Testis (tissue), 3 donors: ENCODE measurements around the gene ADAMTS4. TPM values are rescaled to one million over a fixed set of nuclear protein-coding genes. Genes with fewer than 3 reads are reported as not detected.

ENCODE experiments used
- DNase-seq: peaks from one replicate; pipeline ENCODE4 v3.0.0-alpha.2; 2019
- H3K27ac ChIP-seq, 2 donors: fragments of 200-600 bp; sonication (generic); one replicate each; pipeline ENCODE4 v1.5.1; 2019
- H3K27me3 ChIP-seq: fragments of 200-600 bp; sonication (generic); one replicate; pipeline ENCODE4 v1.5.1; 2019
- H3K36me3 ChIP-seq: fragments of 200-600 bp; sonication (generic); one replicate; pipeline ENCODE4 v1.5.1; 2017; ENCODE audit warnings: low read depth; ENCODE audit errors: missing control alignments
- H3K4me1 ChIP-seq: fragments of 200-600 bp; sonication (generic); one replicate; pipeline ENCODE4 v1.5.1; 2019
- H3K4me3 ChIP-seq, 2 donors: fragments of 200-600 bp; sonication (generic); one replicate each; pipeline ENCODE4 v1.5.1; 2017 to 2019
- H3K9me3 ChIP-seq: fragments of 200-600 bp; sonication (generic); one replicate; pipeline ENCODE4 v1.5.1; 2017
- CTCF ChIP-seq, 3 experiments: fragments of 450-650 bp in 2 of 3; fragments of 200-600 bp in 1 of 3; sonication (generic) in 1 of 3; IDR thresholded peaks; one replicate each; pipeline ENCODE4 v1.5.1; 2016 to 2019; ENCODE audit warnings: antibody characterized with exemption in 3 of 3, mild to moderate bottlenecking in 2 of 3, moderate library complexity in 1 of 3
- POLR2A ChIP-seq: fragments of 450-650 bp; IDR thresholded peaks from one replicate; pipeline ENCODE4 v1.6.1; 2017; ENCODE audit warnings: antibody characterized with exemption, mild to moderate bottlenecking, moderate library complexity
- WGBS, 2 donors: methylation state at CpG; one replicate each; pipeline ENCODE4 v1.1.5; 2018; 5-methylcytosine and 5-hydroxymethylcytosine counted together
- intact Hi-C: fragments of 100-400 bp; cut with DNase I; formaldehyde crosslinking; loops from one replicate; pipeline ENCODE4 v1.15.1; 2023; ENCODE audit warnings: low total_unique reads
- polyA plus RNA-seq: library from polyadenylated mRNA; stranded (reverse); fragments of 350-450 nt; fragmentation: Illumina TruSeq; extraction: RNeasy Lipid Tissue Mini Kit (QIAGEN cat#74804); gene quantifications from one replicate; pipeline ENCODE4 v1.2.3, GENCODE V29; 2014; ENCODE audit warnings: low read depth, low replicate concordance; ENCODE audit not compliant: insufficient read depth
- total RNA-seq, 2 donors: library from RNA; depleted of rRNA; stranded (reverse); fragments of >200 nt; gene quantifications; one replicate each; pipeline ENCODE4 v1.2.3, GENCODE V29; 2016

The ADAMTS4 gene
- total and polyA plus RNA-seq, 3 donors from 2014 or later: 2.4 to 3.2 (median 2.7) TPM

GRCh38 chr1:161222175-161223019, 23.5 kb upstream of the ADAMTS4 start:
- WGBS, 2 donors: 75 to 84% methylated on average over 6 of the region's 6 CpGs
- intact Hi-C loops: no loop called here

GRCh38 chr1:161220002-161220401, 21.1 kb upstream of the ADAMTS4 start:
- no peak for DNase-seq
- Histone ChIP-seq H3K4me3 (no peak overlapping the region), H3K9me3 (no peaks in the 10 kb centered on the region), H3K27ac (no peak overlapping the region), H3K36me3 (no peaks in the 10 kb centered on the region), H3K27me3 (no peaks in the 10 kb centered on the region), H3K4me1 (no peaks in the 10 kb centered on the region)
- TF ChIP-seq POLR2A: no peak
- TF ChIP-seq CTCF (IDR thresholded peaks at IDR 0.05): no peak
- intact Hi-C loops: no loop called here
- WGBS, 2 donors: 84 to 91% methylated on average over 5 of the region's 5 CpGs

More at GRCh38 chr1:161222175-161223019, 23.5 kb upstream of the ADAMTS4 start:
- Histone ChIP-seq H3K9me3 (no peaks in the 10 kb centered on the region), H3K36me3 (no peaks in the 10 kb centered on the region), H3K4me1 (peaks cover 13% of the 10 kb centered on the region), H3K27me3 (no peaks in the 10 kb centered on the region), H3K27ac (no peak overlapping the region), H3K4me3 (no peak overlapping the region)
- TF ChIP-seq POLR2A: no peak
- TF ChIP-seq CTCF (IDR thresholded peaks at IDR 0.05): no peak
- no peak for DNase-seq

- Histone ChIP-seq H3K27ac (no peak overlapping the region), H3K9me3 (no peaks in the 10 kb centered on the region), H3K36me3 (no peaks in the 10 kb centered on the region), H3K4me1 (no peaks in the 10 kb centered on the region), H3K27me3 (no peaks in the 10 kb centered on the region), H3K4me3 (no peak overlapping the region)
- WGBS, 2 donors: 88 to 91% methylated on average over 5 of the region's 5 CpGs
- TF ChIP-seq CTCF (IDR thresholded peaks at IDR 0.05) (no peak), POLR2A (no peak)
- intact Hi-C loops: loop anchor here (10.0 kb wide), 1 partner anchor 166 kb away; no protein-coding TSS in a partner anchor
- DNase-seq: no peak
Measured at GRCh38 chr1:161219078-161219892, 20.4 kb upstream of the ADAMTS4 start.

- Histone ChIP-seq H3K4me1 (no peaks in the 10 kb centered on the region), H3K4me3 (no peak overlapping the region), H3K27ac (no peak overlapping the region), H3K9me3 (no peaks in the 10 kb centered on the region), H3K27me3 (no peaks in the 10 kb centered on the region), H3K36me3 (no peaks in the 10 kb centered on the region)
- 77 to 79% methylated on average over 8 of the region's 8 CpGs for WGBS, 2 donors
- DNase-seq: no peak
- intact Hi-C loops: loop anchor here (10.0 kb wide), 1 partner anchor 166 kb away; no protein-coding TSS in a partner anchor
- TF ChIP-seq CTCF (IDR thresholded peaks at IDR 0.05) (no peak), POLR2A (no peak)
Measured at GRCh38 chr1:161218301-161219077, 19.6 kb upstream of the ADAMTS4 start.
